ENCODE data around the gene TRIM24.

Gene TRIM24

DNA sequence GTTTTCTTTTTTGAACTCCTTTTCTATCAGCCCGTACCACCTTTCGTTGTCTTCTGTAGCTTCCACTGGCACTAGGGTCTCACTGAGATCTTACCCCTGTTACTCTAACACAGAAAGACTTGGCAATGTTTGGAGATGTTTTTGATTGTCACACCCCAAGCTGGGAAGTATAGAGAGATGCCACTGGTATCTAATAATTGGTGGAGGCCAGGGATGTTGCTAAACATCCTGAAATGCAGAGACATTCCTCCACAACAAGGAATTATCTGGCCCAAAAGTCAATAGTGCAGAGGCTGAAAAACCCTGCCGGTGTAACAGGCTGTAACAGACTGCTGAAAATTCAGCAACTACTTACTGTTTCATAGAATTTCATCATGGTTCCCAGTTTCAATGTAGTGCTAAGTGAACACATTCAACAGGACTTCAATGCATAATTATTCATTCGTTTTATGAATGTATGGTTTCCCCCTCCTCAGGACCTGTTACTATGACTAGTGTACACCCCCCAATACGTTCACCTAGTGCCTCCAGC is 115.9 kb downstream of the TRIM24 start:
- no peak for DNase-seq (ENCODE audit: low spot score)

DNA sequence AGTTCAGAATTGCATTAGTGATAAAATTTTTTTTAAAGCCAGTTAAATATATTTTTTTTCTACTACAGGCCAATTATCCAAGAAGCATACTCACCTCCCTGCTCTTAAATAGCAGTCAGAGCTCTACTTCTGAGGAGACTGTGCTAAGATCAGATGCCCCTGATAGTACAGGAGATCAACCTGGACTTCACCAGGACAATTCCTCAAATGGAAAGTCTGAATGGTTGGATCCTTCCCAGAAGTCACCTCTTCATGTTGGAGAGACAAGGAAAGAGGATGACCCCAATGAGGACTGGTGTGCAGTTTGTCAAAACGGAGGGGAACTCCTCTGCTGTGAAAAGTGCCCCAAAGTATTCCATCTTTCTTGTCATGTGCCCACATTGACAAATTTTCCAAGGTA is 119.1 kb downstream of the TRIM24 start:
- DNase-seq (ENCODE audit: low spot score): no peak

DNA sequence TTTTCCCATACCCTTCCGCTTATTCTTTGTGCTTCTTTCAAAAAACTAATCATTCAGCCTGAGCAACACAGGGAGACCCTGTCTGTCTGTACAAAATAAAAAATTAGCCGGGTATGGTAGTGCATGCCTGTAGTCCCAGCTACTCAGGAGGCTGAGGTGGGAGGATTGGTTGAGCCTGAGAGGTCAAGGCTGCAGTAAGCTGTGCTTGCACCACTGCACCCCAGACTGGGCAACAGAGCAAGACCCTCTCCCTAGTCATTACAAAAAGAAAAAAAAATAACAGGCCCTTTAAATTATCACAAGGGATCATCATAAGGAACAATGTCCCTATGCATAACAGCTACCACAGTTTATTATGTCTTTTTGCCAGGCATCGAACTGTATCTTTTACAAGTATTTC is 119.6 kb downstream of the TRIM24 start:
- DNase-seq (ENCODE audit: low spot score): no peak

DNA sequence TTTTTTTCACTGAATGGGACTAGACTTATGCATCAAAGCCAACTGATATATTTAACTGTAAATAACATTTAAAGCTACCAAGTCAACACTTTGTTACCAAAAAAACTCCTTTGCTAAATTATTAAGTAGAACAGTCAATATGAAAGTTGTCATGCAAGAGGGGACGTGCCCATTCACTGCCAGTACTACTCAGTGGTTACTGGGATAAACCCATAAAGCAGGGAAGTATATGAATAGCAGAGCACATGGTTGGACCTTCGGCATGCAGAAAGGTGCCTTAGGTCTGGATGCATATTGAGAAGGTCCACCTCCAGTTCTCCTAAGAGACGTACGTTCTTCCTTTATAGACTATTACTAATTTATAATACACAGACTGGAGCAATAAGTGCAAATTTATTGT is 121.0 kb downstream of the TRIM24 start:
- DNase-seq (ENCODE audit: low spot score): no peak

DNA sequence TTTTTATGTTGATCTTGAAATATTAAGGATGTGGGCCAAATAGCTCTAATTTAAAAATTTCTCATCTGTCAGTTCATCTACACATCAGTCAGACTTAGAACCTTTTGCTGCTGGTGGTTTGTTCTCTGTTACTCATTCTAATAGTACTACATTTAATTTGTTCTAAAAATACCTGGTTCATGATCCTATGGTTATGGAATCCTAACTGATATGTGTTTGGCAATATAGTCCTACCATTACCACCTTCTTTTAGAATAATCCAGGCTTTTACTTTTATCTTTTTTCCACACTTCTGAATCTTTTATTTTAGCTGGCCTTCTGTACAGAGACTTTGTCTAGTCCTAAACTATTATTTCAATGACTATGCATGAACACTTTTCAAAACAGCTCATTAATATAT is 124.2 kb downstream of the TRIM24 start:
- DNase-seq (ENCODE audit: low spot score): no peak

DNA sequence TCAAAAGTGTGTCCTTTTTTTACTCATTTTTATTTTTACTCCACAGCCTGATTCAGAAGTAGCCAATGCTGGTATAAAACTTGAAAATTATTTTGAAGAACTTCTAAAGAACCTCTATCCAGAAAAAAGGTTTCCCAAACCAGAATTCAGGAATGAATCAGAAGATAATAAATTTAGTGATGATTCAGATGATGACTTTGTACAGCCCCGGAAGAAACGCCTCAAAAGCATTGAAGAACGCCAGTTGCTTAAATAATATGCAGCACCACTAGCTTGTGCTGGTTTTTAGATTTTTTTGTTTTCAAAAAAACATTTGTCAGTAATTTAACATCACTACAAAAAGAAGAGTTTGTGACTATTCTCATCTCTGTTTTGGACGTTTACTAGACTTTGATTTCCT is 124.6 kb downstream of the TRIM24 start:
- DNase-seq (ENCODE audit: low spot score): no peak

DNA sequence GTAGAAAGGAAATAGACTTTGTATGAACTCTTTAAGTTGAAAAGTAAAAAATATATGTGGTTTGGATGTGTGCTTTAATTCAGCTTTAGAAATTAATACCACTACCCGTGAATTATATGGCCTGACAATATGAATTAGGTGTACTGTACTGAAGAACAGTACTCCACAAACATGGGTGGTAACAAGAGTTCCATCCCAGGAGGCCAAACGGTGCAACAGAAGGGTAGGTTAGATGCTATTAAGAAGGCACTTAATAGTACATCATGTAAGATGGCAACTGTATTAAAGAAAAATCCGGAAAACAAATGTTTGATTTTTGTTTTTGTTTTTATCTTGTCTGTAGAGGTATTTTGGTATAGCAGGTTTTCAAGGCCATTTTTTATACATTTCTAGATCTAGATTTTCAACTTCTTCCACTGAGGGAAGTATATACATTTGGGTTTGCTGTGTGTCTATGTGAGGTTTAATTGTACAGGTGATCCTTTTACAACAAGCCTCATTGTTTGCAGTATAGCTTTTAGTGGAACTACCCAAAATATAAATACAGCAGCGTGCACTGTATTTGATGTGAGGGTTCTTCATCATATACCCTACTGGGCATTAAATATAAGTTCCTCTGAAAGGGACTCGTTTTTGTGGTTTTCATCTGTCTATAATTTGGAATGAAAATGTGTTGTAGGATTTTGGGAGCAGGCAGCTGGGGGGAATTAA is 125.4 kb downstream of the TRIM24 start:
- DNase-seq (ENCODE audit: low spot score): no peak

DNA sequence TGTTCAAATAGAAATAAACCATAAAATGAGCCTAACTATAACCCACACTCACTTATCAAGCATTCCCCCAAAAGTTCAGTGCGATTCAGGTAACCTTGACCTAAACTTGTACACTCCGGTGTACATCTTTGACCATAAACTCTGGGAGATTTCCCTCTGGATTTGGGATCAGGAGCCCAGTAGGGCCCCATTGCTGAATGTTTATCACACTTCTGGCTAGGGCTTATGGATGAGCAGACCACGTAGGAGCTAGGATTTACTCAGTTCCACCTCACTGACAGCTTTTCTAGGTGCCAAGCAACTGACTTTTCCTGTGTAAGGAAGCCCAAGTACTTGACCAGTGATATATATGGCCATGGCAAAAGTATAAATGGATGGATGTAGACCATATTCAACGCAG is 127.4 kb downstream of the TRIM24 start:
- DNase-seq (ENCODE audit: low spot score): no peak

DNA sequence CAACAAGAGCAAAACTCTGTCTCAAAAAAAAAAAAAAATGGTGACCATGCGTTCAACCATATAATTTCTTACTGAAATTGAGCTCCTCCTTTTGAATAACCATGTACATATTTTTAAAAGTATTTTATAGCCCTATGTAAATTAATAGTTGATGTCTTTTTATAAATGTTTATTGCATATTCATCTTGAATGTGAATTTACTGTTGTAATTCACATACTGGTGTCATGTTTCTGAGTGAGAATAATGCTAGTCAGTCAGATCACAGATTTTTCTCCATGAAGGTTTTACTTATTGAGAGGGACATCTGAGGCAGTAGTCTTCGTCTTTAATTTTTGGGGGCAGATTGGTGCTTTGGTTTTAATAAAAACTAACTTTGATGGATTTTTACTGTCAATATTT is 128.9 kb downstream of the TRIM24 start:
- DNase-seq (ENCODE audit: low spot score): no peak

DNA sequence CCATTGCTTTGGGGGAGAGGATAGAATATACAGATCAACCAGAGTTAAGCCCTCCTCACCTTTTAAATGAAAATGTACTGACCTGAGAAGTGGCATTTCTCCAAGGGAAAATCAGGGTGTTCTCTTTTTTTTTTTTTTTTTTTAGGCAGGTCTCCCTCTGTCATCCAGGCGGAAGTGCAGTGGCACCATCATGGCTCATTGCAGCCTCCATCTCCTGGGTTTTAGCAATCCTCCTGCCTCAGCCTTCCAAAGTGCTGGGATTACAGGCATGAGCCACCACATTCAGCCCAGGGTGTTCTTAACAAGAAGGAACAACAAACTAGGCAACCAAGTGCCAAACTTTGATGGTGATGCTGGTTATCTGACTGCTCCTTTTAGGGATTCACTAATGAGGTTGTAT is 130.1 kb downstream of the TRIM24 start:
- no peak for DNase-seq (ENCODE audit: low spot score)

DNA sequence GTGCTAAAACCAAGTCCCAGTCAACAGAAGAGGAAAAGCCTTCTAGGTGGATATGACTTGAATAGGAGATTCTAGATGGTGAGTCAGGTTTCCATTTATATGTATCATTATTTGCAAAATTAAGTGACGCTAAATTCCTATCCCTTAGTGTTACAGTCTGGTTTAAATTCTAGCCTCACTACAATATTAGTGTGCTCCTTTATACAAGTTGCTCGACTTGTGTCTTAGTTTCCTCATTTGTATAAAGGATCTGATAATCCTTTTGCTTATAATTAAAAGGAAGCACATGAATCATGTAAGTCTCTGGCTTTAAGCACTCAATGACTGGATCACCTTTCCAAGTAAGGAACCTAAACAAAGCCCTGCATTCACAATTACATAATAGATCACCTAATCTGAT is 135.4 kb downstream of the TRIM24 start:
- no peak for DNase-seq (ENCODE audit: low spot score)

DNA sequence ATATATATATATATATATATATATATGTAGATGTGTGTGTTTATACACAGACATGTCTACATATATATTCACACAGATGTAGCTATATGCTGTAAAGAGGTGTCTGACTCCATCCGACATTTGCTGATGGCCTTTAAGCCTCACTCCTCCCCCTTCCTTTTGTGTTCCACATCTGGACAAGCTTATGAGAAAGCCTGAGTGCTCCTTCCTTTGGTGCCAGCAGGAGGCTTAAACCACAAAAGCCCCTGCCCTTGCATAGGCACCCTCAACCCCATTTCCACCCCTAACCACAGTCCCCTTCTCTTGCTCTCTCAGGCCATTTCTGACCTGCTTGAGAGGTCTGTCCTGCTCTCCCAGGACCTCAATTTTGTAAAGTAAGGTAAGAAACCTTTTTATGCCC is 142.4 kb downstream of the TRIM24 start:
- DNase-seq (ENCODE audit: low spot score): no peak

DNA sequence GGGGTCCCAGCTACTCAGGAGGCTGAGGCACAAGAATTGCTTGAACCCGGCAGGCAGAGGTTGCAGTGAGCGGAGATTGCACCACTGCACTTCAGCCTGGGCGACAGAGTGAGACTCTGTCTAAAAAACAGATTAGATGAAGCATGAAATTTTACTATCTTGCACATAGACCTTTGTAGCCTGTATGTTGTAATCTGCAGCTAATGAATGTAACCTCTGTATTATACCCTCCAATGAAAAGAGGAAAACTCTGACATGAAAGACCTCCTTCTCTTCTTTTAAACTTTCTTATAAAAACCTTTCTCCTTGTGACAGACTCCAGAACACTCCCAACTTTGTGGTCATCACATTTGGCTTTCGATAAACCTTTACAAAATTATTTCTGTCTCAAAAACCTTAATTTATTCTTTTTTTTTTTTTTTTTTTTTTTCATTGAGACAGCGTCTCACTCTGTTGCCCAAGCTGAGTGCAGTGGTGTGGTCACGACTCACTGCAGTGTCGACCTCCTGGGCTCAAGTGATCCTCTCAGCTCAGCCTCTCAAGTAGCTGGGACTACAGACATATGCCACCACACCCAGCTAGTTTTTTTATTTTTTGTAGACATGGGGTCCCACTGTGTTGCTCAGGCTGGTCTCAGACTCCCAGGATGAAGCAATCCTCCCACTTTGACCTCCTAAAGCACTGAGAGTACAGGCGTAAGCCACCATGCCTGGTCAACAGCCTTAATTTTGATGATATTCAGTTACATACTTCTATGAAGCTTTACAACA is 143.7 kb downstream of the TRIM24 start:
- no peak for DNase-seq (ENCODE audit: low spot score)

DNA sequence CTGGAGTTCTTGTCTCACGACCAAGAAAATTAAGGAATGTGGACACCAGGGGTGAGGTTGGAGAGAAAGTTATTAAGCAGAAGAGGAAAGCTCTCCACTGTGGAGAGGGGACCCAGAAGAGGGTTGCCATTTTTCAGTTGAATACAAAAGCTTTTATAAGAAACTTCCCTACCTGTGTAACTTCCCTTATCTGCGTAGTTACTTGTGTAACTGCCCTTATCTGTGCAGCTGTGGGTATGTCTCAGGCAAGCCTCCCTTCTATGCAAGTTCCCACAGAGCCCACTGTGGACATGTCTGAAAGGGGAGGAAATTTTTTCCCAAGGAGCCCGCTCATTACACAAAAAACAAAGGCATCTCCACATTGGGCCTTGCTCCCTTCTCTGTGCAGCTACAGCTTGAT is 146.2 kb downstream of the TRIM24 start:
- no peak for DNase-seq (ENCODE audit: low spot score)

DNA sequence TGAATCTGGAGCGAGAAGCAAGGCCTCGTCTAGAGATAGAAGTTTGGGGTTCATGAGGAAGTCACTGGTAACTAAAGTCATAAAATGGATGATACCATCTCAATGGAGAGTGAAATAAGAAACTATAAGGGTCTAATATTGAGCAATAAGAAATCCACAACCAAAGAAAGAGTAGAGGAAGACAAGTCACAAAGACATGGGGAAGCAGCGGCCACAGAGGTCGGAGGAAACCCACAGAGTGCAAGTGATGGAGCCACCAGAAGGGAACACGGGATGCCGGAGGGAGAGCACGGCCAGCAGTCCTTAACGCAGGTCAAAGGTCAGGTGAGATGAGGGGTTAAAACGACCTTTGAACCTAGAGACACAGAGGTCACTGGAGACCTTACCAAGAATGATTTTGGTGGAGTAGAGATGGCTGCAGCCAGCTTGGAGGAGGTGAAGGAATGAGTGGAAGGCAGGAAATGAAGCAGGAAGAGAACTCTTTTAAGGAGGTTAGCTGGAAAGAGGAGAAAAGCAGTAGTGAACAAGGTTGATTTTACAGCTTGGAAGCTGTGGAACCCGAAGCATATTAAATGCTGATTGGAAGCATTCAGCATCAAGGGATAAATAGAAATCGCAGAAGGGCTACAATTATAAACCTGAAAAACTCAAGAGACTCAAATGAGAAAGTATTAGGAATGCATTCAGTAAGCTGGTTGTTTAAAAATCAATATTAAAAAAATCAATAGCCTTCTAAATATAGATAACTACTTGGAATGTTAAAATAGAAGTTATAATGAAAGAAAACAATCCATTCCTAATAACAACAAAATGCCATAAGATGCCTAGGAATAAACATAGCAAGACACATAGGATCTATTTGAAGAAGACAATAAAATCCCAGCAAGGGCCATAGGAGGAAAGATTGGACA is 147.4 kb downstream of the TRIM24 start:
- no peak for DNase-seq (ENCODE audit: low spot score)

DNA sequence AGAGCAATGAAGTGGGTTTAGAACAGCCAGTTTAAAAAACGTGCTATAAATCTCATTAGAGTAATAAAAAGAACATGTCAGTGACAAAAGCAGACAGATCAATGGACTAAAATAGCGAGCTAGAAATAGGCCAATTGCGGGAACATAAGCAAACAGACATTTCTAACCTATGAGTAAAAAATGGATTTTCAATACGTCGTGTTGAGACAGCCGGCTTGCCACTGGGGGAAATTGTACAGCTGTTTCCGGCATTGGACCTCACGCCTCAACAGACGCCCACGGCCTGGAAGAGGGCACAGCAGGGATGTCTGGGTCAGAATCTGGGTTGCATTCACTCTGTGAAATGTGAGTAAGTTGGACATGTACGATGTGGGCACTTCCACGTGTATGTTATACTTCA is 148.2 kb downstream of the TRIM24 start:
- no peak for DNase-seq (ENCODE audit: low spot score)

DNA sequence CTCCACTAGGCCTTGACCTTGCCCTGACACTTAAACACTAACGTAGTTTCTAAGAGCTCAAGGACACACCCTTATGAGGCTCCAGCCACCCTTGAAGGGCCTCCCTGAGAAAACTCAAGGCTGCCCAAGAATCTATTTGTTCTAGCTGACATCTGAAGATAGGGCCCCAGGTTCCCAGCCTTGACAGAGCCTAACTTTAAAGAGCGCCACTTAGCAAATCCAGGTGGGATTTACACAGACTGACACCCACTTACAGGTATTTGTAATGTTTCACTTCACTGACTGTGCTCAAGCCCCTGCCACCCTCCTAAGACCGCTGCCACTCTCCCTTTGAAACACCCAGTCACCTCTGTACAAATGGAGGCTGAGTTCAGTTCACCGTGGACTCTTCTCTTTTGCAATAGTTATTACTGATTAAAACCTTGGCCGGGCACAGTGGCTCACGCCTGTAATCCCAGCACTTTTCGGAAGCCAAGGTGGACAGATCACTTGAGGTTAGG is 150.7 kb downstream of the TRIM24 start:
- DNase-seq (ENCODE audit: low spot score): no peak

DNA sequence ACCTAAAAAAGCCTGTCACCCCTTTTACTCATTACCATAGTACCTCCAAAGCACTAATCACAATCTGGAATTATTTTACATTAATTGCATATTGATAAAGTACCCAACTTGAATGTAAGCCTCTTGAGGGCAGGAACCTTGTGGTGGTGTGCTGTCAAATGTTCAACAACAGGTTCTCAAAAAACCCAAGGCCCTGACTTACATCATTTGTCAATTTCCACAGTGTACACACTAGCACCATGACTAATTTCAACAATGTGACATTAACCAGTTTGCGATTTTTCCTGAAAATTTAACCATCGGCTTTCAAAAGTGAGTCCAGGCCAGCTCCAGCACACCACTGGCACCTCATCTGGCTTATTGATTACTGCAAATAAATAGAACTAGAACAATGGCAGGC is 153.6 kb downstream of the TRIM24 start:
- no peak for DNase-seq (ENCODE audit: low spot score)

DNA sequence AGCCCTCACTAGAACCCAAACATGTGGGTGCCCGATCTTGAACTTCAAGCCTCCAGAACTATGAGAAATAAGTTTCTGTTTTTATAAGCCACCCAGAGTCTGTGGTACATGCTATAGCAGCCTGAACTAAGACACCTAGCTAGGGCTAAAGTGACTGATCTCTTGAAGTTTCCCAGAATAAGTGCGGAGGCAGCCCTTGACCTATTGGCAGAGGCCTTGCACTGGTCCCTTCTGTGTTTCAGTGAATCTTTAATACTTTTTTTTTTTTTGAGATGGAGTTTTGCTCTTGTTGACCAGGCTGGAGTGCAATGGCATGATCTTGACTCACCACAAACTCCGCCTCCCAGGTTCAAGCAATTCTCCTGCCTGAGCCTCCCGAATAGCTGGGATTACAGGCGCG is 156.0 kb downstream of the TRIM24 start:
- DNase-seq (ENCODE audit: low spot score): no peak

DNA sequence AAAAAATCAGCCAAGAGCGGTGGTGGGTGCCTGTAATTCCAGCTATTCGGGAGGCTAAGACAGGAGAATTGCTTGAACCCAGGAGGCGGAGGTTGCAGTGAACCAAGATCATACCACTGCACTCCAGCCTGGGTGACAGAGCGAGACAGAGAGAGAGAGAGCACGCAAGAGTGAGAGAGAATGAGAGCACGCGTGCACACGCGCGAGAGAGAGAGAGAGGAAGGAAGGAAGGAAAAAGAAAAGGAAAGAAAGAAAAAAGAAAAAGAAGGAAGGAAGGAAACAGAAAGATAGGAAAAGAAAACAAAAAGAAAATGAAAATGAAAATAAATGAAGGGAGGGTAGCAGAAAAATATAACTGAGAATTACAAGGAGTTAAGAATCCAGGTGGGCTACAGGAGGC is 158.4 kb downstream of the TRIM24 start:
- no peak for DNase-seq (ENCODE audit: low spot score)

DNA sequence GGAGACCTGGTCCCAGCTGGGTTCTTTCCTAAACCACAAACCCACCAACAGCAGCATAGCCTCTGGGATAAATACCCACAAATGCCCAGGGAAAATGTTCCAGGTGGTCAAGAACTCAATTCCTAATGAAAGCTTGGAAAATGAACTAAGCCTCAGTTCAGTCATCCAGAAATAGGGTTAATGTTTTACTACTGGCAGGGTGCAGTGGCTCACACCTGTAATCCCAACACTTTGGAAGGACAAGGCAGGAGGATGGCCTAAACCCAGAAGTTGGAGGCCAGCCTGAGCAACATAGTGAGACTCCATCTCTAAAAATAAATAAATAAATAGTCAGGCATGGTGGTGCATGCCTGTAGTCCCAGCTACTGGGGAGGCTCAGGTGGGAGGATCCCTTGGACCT is 158.9 kb downstream of the TRIM24 start:
- DNase-seq (ENCODE audit: low spot score): no peak

DNA sequence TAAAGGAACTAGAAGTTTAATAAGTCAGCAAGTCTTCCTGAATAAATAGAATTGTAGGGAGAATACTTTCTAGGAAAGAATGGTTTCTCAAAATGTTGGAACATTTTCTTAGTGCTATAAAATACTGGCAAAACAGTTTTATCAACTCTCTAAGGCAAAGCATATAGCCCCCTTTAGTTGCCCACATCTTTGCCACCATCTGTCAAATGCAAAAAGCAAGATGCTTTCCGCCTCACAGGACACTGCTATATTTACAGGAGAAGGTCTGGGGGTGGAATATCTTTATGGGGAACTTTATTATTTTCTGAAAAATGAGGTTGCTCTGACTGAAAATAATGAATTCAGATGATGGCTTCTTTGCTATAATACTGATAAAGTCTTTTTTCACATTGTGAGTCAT is 162.8 kb downstream of the TRIM24 start:
- DNase-seq (ENCODE audit: low spot score): no peak
